HFF-Myc (cell line): Measurements from ENCODE around the gene WASL.

ENCODE experiments used
- DNase-seq: peaks from one replicate; pipeline ENCODE4 v3.0.0-alpha.2; 2011; ENCODE audit warnings: low read depth; ENCODE audit errors: extremely low read depth
- H3K4me3 ChIP-seq: replicated peaks from 2 replicates; pipeline ENCODE4 v1.5.1; 2011; ENCODE audit warnings: low read depth, mild to moderate bottlenecking, control low read depth, low read length
- TF ChIP-seq, protein P1 (sequence below): IDR thresholded peaks from 2 replicates; pipeline ENCODE4 v1.5.1; 2012; ENCODE audit warnings: mild to moderate bottlenecking, low read depth, low read length, control low read depth; ENCODE audit errors: missing control alignments

The WASL gene

GRCh38 chr7:123633553-123633952 lies 115.2 kb downstream of the WASL start:
- DNase-seq: peak; percentile 77
- TF ChIP-seq, protein P1, sequence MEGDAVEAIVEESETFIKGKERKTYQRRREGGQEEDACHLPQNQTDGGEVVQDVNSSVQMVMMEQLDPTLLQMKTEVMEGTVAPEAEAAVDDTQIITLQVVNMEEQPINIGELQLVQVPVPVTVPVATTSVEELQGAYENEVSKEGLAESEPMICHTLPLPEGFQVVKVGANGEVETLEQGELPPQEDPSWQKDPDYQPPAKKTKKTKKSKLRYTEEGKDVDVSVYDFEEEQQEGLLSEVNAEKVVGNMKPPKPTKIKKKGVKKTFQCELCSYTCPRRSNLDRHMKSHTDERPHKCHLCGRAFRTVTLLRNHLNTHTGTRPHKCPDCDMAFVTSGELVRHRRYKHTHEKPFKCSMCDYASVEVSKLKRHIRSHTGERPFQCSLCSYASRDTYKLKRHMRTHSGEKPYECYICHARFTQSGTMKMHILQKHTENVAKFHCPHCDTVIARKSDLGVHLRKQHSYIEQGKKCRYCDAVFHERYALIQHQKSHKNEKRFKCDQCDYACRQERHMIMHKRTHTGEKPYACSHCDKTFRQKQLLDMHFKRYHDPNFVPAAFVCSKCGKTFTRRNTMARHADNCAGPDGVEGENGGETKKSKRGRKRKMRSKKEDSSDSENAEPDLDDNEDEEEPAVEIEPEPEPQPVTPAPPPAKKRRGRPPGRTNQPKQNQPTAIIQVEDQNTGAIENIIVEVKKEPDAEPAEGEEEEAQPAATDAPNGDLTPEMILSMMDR: no peak
- H3K4me3 ChIP-seq: no peak overlapping the region; the same call in 1 of the 2 replicates

DNA sequence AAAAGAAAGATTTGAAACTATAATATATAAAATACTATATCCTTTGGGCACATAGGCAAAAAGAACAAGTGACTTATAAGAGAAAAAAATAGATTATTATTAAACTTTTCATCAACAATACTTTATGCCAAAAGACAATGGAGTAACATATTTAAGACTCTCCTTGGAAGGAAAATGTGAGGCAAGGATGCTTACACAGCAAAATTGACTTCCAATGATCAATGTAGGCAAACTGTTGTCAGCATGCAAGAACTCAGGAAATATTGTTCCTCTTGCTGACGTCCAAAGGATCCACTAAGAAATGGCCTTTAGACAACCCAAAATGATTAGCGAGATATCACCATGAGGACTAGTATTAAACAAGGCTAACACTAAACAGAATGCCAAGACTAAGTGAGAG lies 116.0 kb downstream of the WASL start:
- TF ChIP-seq, protein P1: no peak
- no peak for DNase-seq
- H3K4me3 ChIP-seq: no peak overlapping the region
